ENCODE measurements around the gene SLC5A11.

Gene SLC5A11

DNA sequence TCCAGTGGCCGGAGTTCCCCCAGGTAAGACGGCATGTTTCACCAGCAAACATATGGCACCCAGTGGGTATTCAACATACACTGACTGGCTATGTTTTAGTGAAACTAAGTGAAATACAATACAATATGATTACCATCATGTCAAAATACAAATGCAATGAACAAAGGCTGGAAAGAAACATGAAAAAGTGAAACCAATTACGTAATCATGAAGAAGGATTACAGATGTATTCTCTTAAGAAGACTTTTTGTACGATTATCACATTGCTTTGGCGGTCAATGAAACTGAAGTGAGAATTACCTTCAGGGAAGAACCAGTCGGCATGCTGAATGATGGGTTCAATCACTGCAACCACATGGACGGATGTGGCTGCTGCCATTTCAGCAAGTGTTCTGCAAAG, 97.7 kb downstream of the SLC5A11 start:
- no peak overlapping the region for H3K4me3 ChIP-seq (ENCODE audit: control insufficient read depth, low read depth, low read length)
- no peak for TF ChIP-seq CTCF (IDR thresholded peaks at IDR 0.05; ENCODE audit: control insufficient read depth, insufficient read depth, low read depth, low read length, missing control alignments)
- DNase-seq (ENCODE audit: low read depth) = no peak

- TF ChIP-seq CTCF (IDR thresholded peaks at IDR 0.05; ENCODE audit: control insufficient read depth, insufficient read depth, low read depth, low read length, missing control alignments) = no peak
- H3K4me3 ChIP-seq (ENCODE audit: control insufficient read depth, low read depth, low read length) = no peak overlapping the region
- no peak for DNase-seq (ENCODE audit: low read depth)
Observed at GRCh38 chr16:24944206-24944605, 98.4 kb downstream of the SLC5A11 start.

- DNase-seq (ENCODE audit: low read depth) = no peak
Observed at GRCh38 chr16:24946155-24946554, 100.4 kb downstream of the SLC5A11 start.

GRCh38 chr16:24950275-24950674, 104.5 kb downstream of the SLC5A11 start:
- H3K4me3 ChIP-seq (ENCODE audit: control insufficient read depth, low read depth, low read length) = no peak overlapping the region
- peak; percentile 7 for DNase-seq (ENCODE audit: low read depth)
- TF ChIP-seq CTCF (IDR thresholded peaks at IDR 0.05; ENCODE audit: control insufficient read depth, insufficient read depth, low read depth, low read length, missing control alignments) = no peak

More at GRCh38 chr16:24946155-24946554, 100.4 kb downstream of the SLC5A11 start:
- TF ChIP-seq CTCF (IDR thresholded peaks at IDR 0.05; ENCODE audit: control insufficient read depth, insufficient read depth, low read depth, low read length, missing control alignments) = no peak
- no peak overlapping the region for H3K4me3 ChIP-seq (ENCODE audit: control insufficient read depth, low read depth, low read length)

DNA sequence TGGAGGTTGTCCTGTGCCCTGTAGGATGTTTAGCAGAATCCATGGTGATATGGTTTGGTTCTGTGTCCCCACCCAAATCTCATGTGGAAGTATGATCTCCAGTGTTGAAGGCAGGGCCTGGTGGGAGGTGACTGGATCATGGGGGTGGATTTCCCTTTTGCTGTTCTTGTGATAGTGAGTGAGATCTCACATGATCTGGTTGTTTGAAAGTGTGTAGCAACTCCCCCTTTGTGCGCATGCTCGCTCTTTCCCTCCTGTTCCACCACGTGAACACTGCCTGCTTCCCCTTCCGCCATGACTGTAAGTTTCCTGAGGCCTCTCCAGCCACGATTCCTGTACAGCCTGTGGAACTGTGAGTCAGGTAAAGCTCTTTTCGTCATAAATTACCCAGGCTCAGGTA, 107.5 kb downstream of the SLC5A11 start:
- no peak for TF ChIP-seq CTCF (IDR thresholded peaks at IDR 0.05; ENCODE audit: control insufficient read depth, insufficient read depth, low read depth, low read length, missing control alignments)
- no peak for DNase-seq (ENCODE audit: low read depth)
- H3K4me3 ChIP-seq (ENCODE audit: control insufficient read depth, low read depth, low read length) = no peak overlapping the region

- no peak for TF ChIP-seq CTCF (IDR thresholded peaks at IDR 0.05; ENCODE audit: control insufficient read depth, insufficient read depth, low read depth, low read length, missing control alignments)
- no peak overlapping the region for H3K4me3 ChIP-seq (ENCODE audit: control insufficient read depth, low read depth, low read length)
- DNase-seq (ENCODE audit: low read depth) = no peak
Observed at GRCh38 chr16:24953721-24954120, 108.0 kb downstream of the SLC5A11 start.

DNA sequence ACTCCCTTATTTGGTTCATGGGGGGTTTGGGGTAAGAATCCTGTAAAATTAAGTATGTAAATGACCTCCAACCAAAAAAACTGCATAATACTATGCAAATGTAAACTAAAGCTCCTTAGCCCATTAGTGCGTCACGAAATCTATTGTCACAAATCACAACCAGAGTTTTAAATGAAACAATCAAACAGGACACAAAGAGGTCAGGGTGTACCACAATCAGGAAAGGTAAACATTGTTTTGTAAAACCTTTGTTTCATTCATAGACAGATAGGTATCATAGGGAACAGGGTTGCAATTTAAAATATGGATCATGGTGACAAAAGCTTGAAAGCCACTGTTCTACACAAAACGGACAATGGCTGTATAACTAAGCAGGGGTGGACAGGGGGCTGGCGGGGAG, 108.4 kb downstream of the SLC5A11 start:
- DNase-seq (ENCODE audit: low read depth) = no peak
- no peak for TF ChIP-seq CTCF (IDR thresholded peaks at IDR 0.05; ENCODE audit: control insufficient read depth, insufficient read depth, low read depth, low read length, missing control alignments)
- H3K4me3 ChIP-seq (ENCODE audit: control insufficient read depth, low read depth, low read length) = no peak overlapping the region
